Neural cell (in vitro differentiated cells): ENCODE data around the gene GPRIN1. TPM values are rescaled to one million over a fixed set of nuclear protein-coding genes. Genes with fewer than 3 reads are reported as not detected.

Source experiments
- H2AFZ ChIP-seq: fragments of 200-600, 300-800 bp; sonication (generic), shearing (Covaris generic); 2 replicates; pipeline ENCODE4 v1.6.0; 2014; ENCODE audit warnings: low read depth, mild to moderate bottlenecking, antibody characterized with exemption, low read length, moderate library complexity
- H3F3A ChIP-seq: fragments of 200-600 bp; shearing (Covaris generic); 2 replicates; pipeline ENCODE4 v1.6.1; 2016; ENCODE audit warnings: mild to moderate bottlenecking, moderate library complexity, mixed read lengths, antibody characterized with exemption, low read length; ENCODE audit not compliant: insufficient read depth, poor library complexity, severe bottlenecking
- H3K27ac ChIP-seq: fragments of 200-600, 300-800 bp; sonication (generic), shearing (Covaris generic); 2 replicates; pipeline ENCODE4 v1.5.1; 2014; ENCODE audit warnings: mild to moderate bottlenecking, low read length, moderate library complexity
- H3K27me3 ChIP-seq: fragments of 300-800, 200-600 bp; sonication (generic), shearing (Covaris generic); 2 replicates; pipeline ENCODE4 v1.6.0; 2014; ENCODE audit warnings: mild to moderate bottlenecking, low read depth, low read length, moderate library complexity; ENCODE audit not compliant: insufficient read depth
- H3K36me3 ChIP-seq: fragments of 300-800, 200-600 bp; sonication (generic), shearing (Covaris generic); 2 replicates; pipeline ENCODE4 v1.5.1; 2014; ENCODE audit warnings: mild to moderate bottlenecking, antibody characterized with exemption, low read length, moderate library complexity; ENCODE audit not compliant: insufficient read depth
- H3K4me2 ChIP-seq: fragments of 300-800, 200-600 bp; sonication (generic), shearing (Covaris generic); 2 replicates; pipeline ENCODE4 v1.6.0; 2014; ENCODE audit warnings: mild to moderate bottlenecking, low read length
- H3K4me3 ChIP-seq: fragments of 300-800, 200-600 bp; sonication (generic), shearing (Covaris generic); 2 replicates; pipeline ENCODE4 v1.5.1; 2014; ENCODE audit warnings: mild to moderate bottlenecking, low read length, moderate library complexity
- H3K79me2 ChIP-seq: fragments of 200-600 bp; shearing (Covaris generic); replicated peaks from 2 replicates; pipeline ENCODE4 v1.6.0; 2014; ENCODE audit warnings: mild to moderate bottlenecking, low read length, moderate library complexity; ENCODE audit not compliant: insufficient read depth
- H3K9ac ChIP-seq: fragments of 300-800, 200-600 bp; sonication (generic), shearing (Covaris generic); 2 replicates; pipeline ENCODE4 v1.6.1; 2016; ENCODE audit warnings: mild to moderate bottlenecking, low read length, mixed read lengths
- H3K9me2 ChIP-seq: fragments of 200-600 bp; shearing (Covaris generic); 2 replicates; pipeline ENCODE4 v1.6.1; 2016; ENCODE audit warnings: mild to moderate bottlenecking, low read length, mixed read lengths; ENCODE audit not compliant: insufficient read depth
- H3K9me3 ChIP-seq: fragments of 200-600, 300-800 bp; sonication (generic), shearing (Covaris generic); 2 replicates; pipeline ENCODE4 v1.6.1; 2016; ENCODE audit warnings: mild to moderate bottlenecking, mixed run types, low read length, moderate library complexity, mixed read lengths
- H4K20me1 ChIP-seq: fragments of 200-600 bp; shearing (Covaris generic); 2 replicates; pipeline ENCODE4 v1.6.1; 2016; ENCODE audit warnings: mild to moderate bottlenecking, mixed run types; ENCODE audit not compliant: insufficient read depth
- EP300 ChIP-seq: fragments of 450-650 bp; conservative IDR thresholded peaks from 2 replicates; pipeline ENCODE4 v1.6.1; 2014; ENCODE audit warnings: antibody characterized with exemption, mild to moderate bottlenecking, moderate library complexity; ENCODE audit not compliant: poor library complexity, severe bottlenecking
- EZH2 ChIP-seq: fragments of 200-600, 300-800 bp; shearing (Covaris generic), sonication (generic); IDR thresholded peaks from 2 replicates; pipeline ENCODE4 v1.6.1; 2014; ENCODE audit warnings: antibody characterized with exemption, low read length, borderline replicate concordance, mild to moderate bottlenecking; ENCODE audit not compliant: insufficient read depth, poor library complexity, severe bottlenecking
- MXI1 ChIP-seq: fragments of 450-650 bp; conservative IDR thresholded peaks from 2 replicates; pipeline ENCODE4 v1.6.1; 2014; ENCODE audit warnings: antibody characterized with exemption, mild to moderate bottlenecking; ENCODE audit not compliant: poor library complexity, severe bottlenecking
- POLR2AphosphoS5 ChIP-seq: IDR thresholded peaks from 2 replicates; pipeline ENCODE4 v1.6.1; 2012
- RAD21 ChIP-seq: fragments of 450-650 bp; conservative IDR thresholded peaks from 2 replicates; pipeline ENCODE4 v1.6.1; 2014; ENCODE audit warnings: antibody characterized with exemption, mild to moderate bottlenecking, moderate library complexity
- REST ChIP-seq: IDR thresholded peaks from 2 replicates; pipeline ENCODE4 v1.6.1; 2012; ENCODE audit warnings: borderline replicate concordance
- SMC3 ChIP-seq: fragments of 450-650 bp; conservative IDR thresholded peaks from 2 replicates; pipeline ENCODE4 v1.6.1; 2014; ENCODE audit warnings: antibody characterized with exemption, mild to moderate bottlenecking, moderate library complexity; ENCODE audit not compliant: poor library complexity
- TAF1 ChIP-seq: IDR thresholded peaks from 2 replicates; pipeline ENCODE4 v1.6.1; 2012; ENCODE audit warnings: low read depth
- polyA plus RNA-seq: library from polyadenylated mRNA; depleted of rRNA; stranded (reverse); fragments of >200 nt; gene quantifications from 2 replicates; pipeline ENCODE4 v1.2.3, GENCODE V29; 2014
- TF ChIP-seq, protein P1 (sequence below): fragments of 450-650 bp; IDR thresholded peaks from 2 replicates; pipeline ENCODE4 v1.5.1; 2014; ENCODE audit warnings: antibody characterized with exemption, mild to moderate bottlenecking, moderate library complexity; ENCODE audit not compliant: poor library complexity, severe bottlenecking

GPRIN1 gene
- polyA plus RNA-seq, 1 donor from 2014 or later: 32.3 TPM

- TF ChIP-seq REST: no peak
- TF ChIP-seq EZH2: no peak
- TF ChIP-seq, protein P1, sequence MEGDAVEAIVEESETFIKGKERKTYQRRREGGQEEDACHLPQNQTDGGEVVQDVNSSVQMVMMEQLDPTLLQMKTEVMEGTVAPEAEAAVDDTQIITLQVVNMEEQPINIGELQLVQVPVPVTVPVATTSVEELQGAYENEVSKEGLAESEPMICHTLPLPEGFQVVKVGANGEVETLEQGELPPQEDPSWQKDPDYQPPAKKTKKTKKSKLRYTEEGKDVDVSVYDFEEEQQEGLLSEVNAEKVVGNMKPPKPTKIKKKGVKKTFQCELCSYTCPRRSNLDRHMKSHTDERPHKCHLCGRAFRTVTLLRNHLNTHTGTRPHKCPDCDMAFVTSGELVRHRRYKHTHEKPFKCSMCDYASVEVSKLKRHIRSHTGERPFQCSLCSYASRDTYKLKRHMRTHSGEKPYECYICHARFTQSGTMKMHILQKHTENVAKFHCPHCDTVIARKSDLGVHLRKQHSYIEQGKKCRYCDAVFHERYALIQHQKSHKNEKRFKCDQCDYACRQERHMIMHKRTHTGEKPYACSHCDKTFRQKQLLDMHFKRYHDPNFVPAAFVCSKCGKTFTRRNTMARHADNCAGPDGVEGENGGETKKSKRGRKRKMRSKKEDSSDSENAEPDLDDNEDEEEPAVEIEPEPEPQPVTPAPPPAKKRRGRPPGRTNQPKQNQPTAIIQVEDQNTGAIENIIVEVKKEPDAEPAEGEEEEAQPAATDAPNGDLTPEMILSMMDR: no peak
- no peak for TF ChIP-seq EP300
- no peak for TF ChIP-seq MXI1
- TF ChIP-seq POLR2AphosphoS5: no peak
- TF ChIP-seq SMC3: no peak
- no peak for TF ChIP-seq RAD21
- no peak for TF ChIP-seq TAF1
- Histone ChIP-seq H3K27ac (peak overlapping the region; percentile 37), H3K9ac (no peak overlapping the region), H4K20me1 (no peaks in the 10 kb centered on the region), H2AFZ (no peak overlapping the region), H3K9me3 (no peaks in the 10 kb centered on the region), H3K4me3 (peak overlapping the region; percentile 83), H3K79me2 (peaks cover 9% of the 10 kb centered on the region), H3K4me2 (no peak overlapping the region), H3F3A (no peaks in the 10 kb centered on the region), H3K27me3 (no peaks in the 10 kb centered on the region), H3K9me2 (no peaks in the 10 kb centered on the region), H3K36me3 (no peaks in the 10 kb centered on the region)
Observed at GRCh38 chr5:176646049-176646706, 36.2 kb upstream of the GPRIN1 start.

DNA sequence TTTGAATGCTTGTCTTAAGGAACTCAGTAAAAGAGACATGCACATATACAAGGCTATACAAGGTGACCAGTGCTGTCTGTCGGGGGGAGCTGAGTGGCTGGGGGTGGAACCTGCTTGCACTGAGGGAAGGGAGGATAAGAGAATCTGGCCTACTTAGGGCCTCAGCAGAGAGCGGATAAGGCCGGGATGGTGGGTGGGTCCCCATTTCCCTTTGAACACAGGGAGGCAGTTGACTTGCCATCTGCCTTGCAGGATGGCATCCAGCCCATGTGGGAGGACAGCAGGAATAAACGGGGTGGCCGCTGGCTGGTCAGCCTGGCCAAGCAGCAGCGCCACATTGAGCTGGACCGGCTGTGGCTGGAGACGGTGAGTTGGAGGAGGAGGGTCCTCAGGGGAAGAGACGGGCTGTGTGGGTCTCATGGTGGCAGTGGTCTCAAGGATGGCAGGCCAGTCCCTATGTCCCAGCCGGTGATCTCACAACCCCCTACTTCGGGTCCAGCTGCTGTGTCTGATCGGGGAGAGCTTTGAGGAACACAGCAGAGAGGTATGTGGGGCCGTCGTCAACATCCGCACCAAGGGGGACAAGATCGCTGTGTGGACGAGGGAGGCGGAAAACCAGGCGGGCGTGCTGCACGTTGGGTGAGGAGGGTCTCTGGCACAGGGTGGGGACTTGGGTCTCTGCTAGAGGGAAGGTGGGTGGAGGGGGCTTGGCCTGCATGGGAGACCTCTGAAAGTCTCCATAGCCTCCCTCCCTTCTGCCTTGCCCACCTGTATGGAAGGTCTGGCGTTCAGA lies 35.1 kb upstream of the GPRIN1 start:
- TF ChIP-seq MXI1: no peak
- no peak for TF ChIP-seq TAF1
- TF ChIP-seq SMC3: no peak
- TF ChIP-seq REST: no peak
- no peak for TF ChIP-seq POLR2AphosphoS5
- no peak for TF ChIP-seq RAD21
- TF ChIP-seq, protein P1: no peak
- no peak for TF ChIP-seq EP300
- TF ChIP-seq EZH2: no peak
- Histone ChIP-seq H3K4me3 (no peak overlapping the region), H3K79me2 (peaks cover 9% of the 10 kb centered on the region), H3K9ac (no peak overlapping the region), H3K27ac (no peak overlapping the region), H3K4me2 (no peak overlapping the region), H3K9me3 (no peaks in the 10 kb centered on the region), H3K36me3 (no peaks in the 10 kb centered on the region), H2AFZ (no peak overlapping the region), H3K9me2 (no peaks in the 10 kb centered on the region), H4K20me1 (no peaks in the 10 kb centered on the region), H3K27me3 (no peaks in the 10 kb centered on the region), H3F3A (no peaks in the 10 kb centered on the region)
